ENCODE measurements around the gene SLC25A34.

SLC25A34 gene

GRCh38 chr1:15748264-15748663 is 12.2 kb downstream of the SLC25A34 start:
- Histone ChIP-seq H3K9ac (ENCODE audit: low read length) (no peak overlapping the region), H3K27me3 (replicated peaks; ENCODE audit: control insufficient read depth, insufficient read depth, low read length) (no peaks in the 10 kb centered on the region), H3K9me3 (ENCODE audit: control insufficient read depth, low read length) (no peaks in the 10 kb centered on the region), H3K36me3 (ENCODE audit: control insufficient read depth, insufficient read depth, low read length, severe bottlenecking) (no peaks in the 10 kb centered on the region), H3K4me1 (ENCODE audit: control insufficient read depth, insufficient read depth, low read length) (peaks cover 9% of the 10 kb centered on the region), H3K4me3 (ENCODE audit: low read length) (no peak overlapping the region)
- DNase-seq (ENCODE audit: low read depth) = no peak

- H3K9ac ChIP-seq (ENCODE audit: low read length) = no peak overlapping the region
- H3K4me1 ChIP-seq (ENCODE audit: control insufficient read depth, insufficient read depth, low read length) = peaks cover 9% of the 10 kb centered on the region
- no peak overlapping the region for H3K4me3 ChIP-seq (ENCODE audit: low read length)
- DNase-seq (ENCODE audit: low read depth) = no peak
- no peaks in the 10 kb centered on the region for H3K9me3 ChIP-seq (ENCODE audit: control insufficient read depth, low read length)
- no peaks in the 10 kb centered on the region for H3K27me3 ChIP-seq (replicated peaks; ENCODE audit: control insufficient read depth, insufficient read depth, low read length)
- H3K36me3 ChIP-seq (ENCODE audit: control insufficient read depth, insufficient read depth, low read length, severe bottlenecking) = no peaks in the 10 kb centered on the region
Measured at GRCh38 chr1:15748690-15749398, 12.8 kb downstream of the SLC25A34 start.

- peak; percentile 26 for DNase-seq (ENCODE audit: low read depth)
- Histone ChIP-seq H3K9me3 (ENCODE audit: control insufficient read depth, low read length) (no peaks in the 10 kb centered on the region), H3K9ac (ENCODE audit: low read length) (peak overlapping the region; percentile 32), H3K4me3 (ENCODE audit: low read length) (no peak overlapping the region), H3K27me3 (replicated peaks; ENCODE audit: control insufficient read depth, insufficient read depth, low read length) (no peaks in the 10 kb centered on the region), H3K36me3 (ENCODE audit: control insufficient read depth, insufficient read depth, low read length, severe bottlenecking) (no peaks in the 10 kb centered on the region), H3K4me1 (ENCODE audit: control insufficient read depth, insufficient read depth, low read length) (peaks cover 9% of the 10 kb centered on the region)
Measured at GRCh38 chr1:15749399-15750291, 13.6 kb downstream of the SLC25A34 start.

GRCh38 chr1:15750924-15751323 is 14.9 kb downstream of the SLC25A34 start:
- no peak for DNase-seq (ENCODE audit: low read depth)
- no peak overlapping the region for H3K4me3 ChIP-seq (ENCODE audit: low read length)
- no peak overlapping the region for H3K9ac ChIP-seq (ENCODE audit: low read length)
- no peaks in the 10 kb centered on the region for H3K36me3 ChIP-seq (ENCODE audit: control insufficient read depth, insufficient read depth, low read length, severe bottlenecking)
- H3K9me3 ChIP-seq (ENCODE audit: control insufficient read depth, low read length) = no peaks in the 10 kb centered on the region
- H3K27me3 ChIP-seq (replicated peaks; ENCODE audit: control insufficient read depth, insufficient read depth, low read length) = no peaks in the 10 kb centered on the region
- H3K4me1 ChIP-seq (ENCODE audit: control insufficient read depth, insufficient read depth, low read length) = peaks cover 15% of the 10 kb centered on the region

GRCh38 chr1:15751717-15752116 is 15.7 kb downstream of the SLC25A34 start:
- DNase-seq (ENCODE audit: low read depth) = no peak
- Histone ChIP-seq H3K9ac (ENCODE audit: low read length) (no peak overlapping the region), H3K4me3 (ENCODE audit: low read length) (no peak overlapping the region), H3K36me3 (ENCODE audit: control insufficient read depth, insufficient read depth, low read length, severe bottlenecking) (no peaks in the 10 kb centered on the region), H3K27me3 (replicated peaks; ENCODE audit: control insufficient read depth, insufficient read depth, low read length) (no peaks in the 10 kb centered on the region), H3K9me3 (ENCODE audit: control insufficient read depth, low read length) (no peaks in the 10 kb centered on the region), H3K4me1 (ENCODE audit: control insufficient read depth, insufficient read depth, low read length) (peaks cover 15% of the 10 kb centered on the region)

- no peak overlapping the region for H3K9ac ChIP-seq (ENCODE audit: low read length)
- no peaks in the 10 kb centered on the region for H3K27me3 ChIP-seq (replicated peaks; ENCODE audit: control insufficient read depth, insufficient read depth, low read length)
- peaks cover 27% of the 10 kb centered on the region for H3K4me1 ChIP-seq (ENCODE audit: control insufficient read depth, insufficient read depth, low read length)
- H3K9me3 ChIP-seq (ENCODE audit: control insufficient read depth, low read length) = no peaks in the 10 kb centered on the region
- H3K36me3 ChIP-seq (ENCODE audit: control insufficient read depth, insufficient read depth, low read length, severe bottlenecking) = no peaks in the 10 kb centered on the region
- no peak for DNase-seq (ENCODE audit: low read depth)
- H3K4me3 ChIP-seq (ENCODE audit: low read length) = no peak overlapping the region
Measured at GRCh38 chr1:15753776-15754175, 17.7 kb downstream of the SLC25A34 start.

GRCh38 chr1:15755021-15755645 is 19.1 kb downstream of the SLC25A34 start:
- Histone ChIP-seq H3K27me3 (replicated peaks; ENCODE audit: control insufficient read depth, insufficient read depth, low read length) (no peaks in the 10 kb centered on the region), H3K4me1 (ENCODE audit: control insufficient read depth, insufficient read depth, low read length) (peaks cover 22% of the 10 kb centered on the region), H3K4me3 (ENCODE audit: low read length) (no peak overlapping the region), H3K9ac (ENCODE audit: low read length) (no peak overlapping the region), H3K36me3 (ENCODE audit: control insufficient read depth, insufficient read depth, low read length, severe bottlenecking) (no peaks in the 10 kb centered on the region), H3K9me3 (ENCODE audit: control insufficient read depth, low read length) (no peaks in the 10 kb centered on the region)
- DNase-seq (ENCODE audit: low read depth) = no peak

GRCh38 chr1:15755646-15756040 is 19.6 kb downstream of the SLC25A34 start:
- peaks cover 27% of the 10 kb centered on the region for H3K4me1 ChIP-seq (ENCODE audit: control insufficient read depth, insufficient read depth, low read length)

GRCh38 chr1:15756143-15757015 is 20.3 kb downstream of the SLC25A34 start:
- DNase-seq (ENCODE audit: low read depth) = no peak
- H3K27me3 ChIP-seq (replicated peaks; ENCODE audit: control insufficient read depth, insufficient read depth, low read length) = no peaks in the 10 kb centered on the region
- H3K4me3 ChIP-seq (ENCODE audit: low read length) = no peak overlapping the region
- H3K9ac ChIP-seq (ENCODE audit: low read length) = no peak overlapping the region
- peaks cover 34% of the 10 kb centered on the region for H3K4me1 ChIP-seq (ENCODE audit: control insufficient read depth, insufficient read depth, low read length)
- no peaks in the 10 kb centered on the region for H3K9me3 ChIP-seq (ENCODE audit: control insufficient read depth, low read length)
- H3K36me3 ChIP-seq (ENCODE audit: control insufficient read depth, insufficient read depth, low read length, severe bottlenecking) = no peaks in the 10 kb centered on the region

More at GRCh38 chr1:15755646-15756040, 19.6 kb downstream of the SLC25A34 start:
- no peak overlapping the region for H3K4me3 ChIP-seq (ENCODE audit: low read length)
- no peaks in the 10 kb centered on the region for H3K27me3 ChIP-seq (replicated peaks; ENCODE audit: control insufficient read depth, insufficient read depth, low read length)
- no peak overlapping the region for H3K9ac ChIP-seq (ENCODE audit: low read length)
- no peak for DNase-seq (ENCODE audit: low read depth)
- no peaks in the 10 kb centered on the region for H3K9me3 ChIP-seq (ENCODE audit: control insufficient read depth, low read length)
- no peaks in the 10 kb centered on the region for H3K36me3 ChIP-seq (ENCODE audit: control insufficient read depth, insufficient read depth, low read length, severe bottlenecking)

GRCh38 chr1:15757016-15757543 is 21.0 kb downstream of the SLC25A34 start:
- no peak for DNase-seq (ENCODE audit: low read depth)
- Histone ChIP-seq H3K27me3 (replicated peaks; ENCODE audit: control insufficient read depth, insufficient read depth, low read length) (no peaks in the 10 kb centered on the region), H3K9ac (ENCODE audit: low read length) (no peak overlapping the region), H3K9me3 (ENCODE audit: control insufficient read depth, low read length) (no peaks in the 10 kb centered on the region), H3K36me3 (ENCODE audit: control insufficient read depth, insufficient read depth, low read length, severe bottlenecking) (no peaks in the 10 kb centered on the region), H3K4me1 (ENCODE audit: control insufficient read depth, insufficient read depth, low read length) (peaks cover 40% of the 10 kb centered on the region), H3K4me3 (ENCODE audit: low read length) (no peak overlapping the region)
